MG63 (cell line): Measurements from ENCODE around the gene RPA3. TPM values are rescaled to one million over a fixed set of nuclear protein-coding genes. Genes with fewer than 3 reads are reported as not detected.

Experiments
- DNase-seq: peaks from one replicate; pipeline ENCODE4 v3.0.0-alpha.2; 2020
- H3K27me3 ChIP-seq: fragments of 250-450 bp; sonication (Bioruptor Pico); 2 replicates; pipeline ENCODE4 v1.5.1; 2020; ENCODE audit warnings: mild to moderate bottlenecking, moderate library complexity
- H3K36me3 ChIP-seq: fragments of 250-450 bp; sonication (Bioruptor Pico); 2 replicates; pipeline ENCODE4 v1.5.1; 2020; ENCODE audit warnings: mild to moderate bottlenecking, moderate library complexity
- H3K4me3 ChIP-seq: fragments of 250-450 bp; sonication (Bioruptor Pico); 2 replicates; pipeline ENCODE4 v1.5.1; 2020; ENCODE audit warnings: mild to moderate bottlenecking, moderate library complexity
- H3K9me3 ChIP-seq: fragments of 250-450 bp; sonication (Bioruptor Pico); 2 replicates; pipeline ENCODE4 v1.5.1; 2020; ENCODE audit warnings: mild to moderate bottlenecking, moderate library complexity
- total RNA-seq: library from RNA; depleted of rRNA; stranded (reverse); fragments of >200 nt; shearing (Covaris generic); gene quantifications from 2 replicates; pipeline ENCODE4 v1.2.3, GENCODE V29; 2014; ENCODE audit warnings: low replicate concordance; rRNA removed

RPA3 gene
- total RNA-seq = 55.7 and 81.5 TPM in 2 replicates

GRCh38 chr7:7718492-7718891 is at the start of gene RPA3:
RPA3 (minus strand) TSS chr7:7718607; CDS start chr7:7640418, 78,189 bp downstream.
- Histone ChIP-seq H3K27me3 (no peaks in the 10 kb centered on the region), H3K4me3 (no peak within 1 kb of the TSS), H3K36me3 (no peaks in the 10 kb centered on the region), H3K9me3 (no peaks in the 10 kb centered on the region)
- DNase-seq = no peak

- H3K4me3 ChIP-seq = no peak overlapping the region
- H3K27me3 ChIP-seq = no peaks in the 10 kb centered on the region
- H3K36me3 ChIP-seq = no peaks in the 10 kb centered on the region
- no peaks in the 10 kb centered on the region for H3K9me3 ChIP-seq
- no peak for DNase-seq
Observed at GRCh38 chr7:7766671-7767070, 48.3 kb upstream of the RPA3 start.

GRCh38 chr7:7765422-7765821 is 47.0 kb upstream of the RPA3 start:
- Histone ChIP-seq H3K9me3 (no peaks in the 10 kb centered on the region), H3K36me3 (no peaks in the 10 kb centered on the region), H3K27me3 (no peaks in the 10 kb centered on the region), H3K4me3 (no peak overlapping the region)
- peak; percentile 37 for DNase-seq

GRCh38 chr7:7764520-7765396 is 46.4 kb upstream of the RPA3 start:
- DNase-seq = no peak
- H3K36me3 ChIP-seq = no peaks in the 10 kb centered on the region
- H3K27me3 ChIP-seq = no peaks in the 10 kb centered on the region
- no peak overlapping the region for H3K4me3 ChIP-seq
- no peaks in the 10 kb centered on the region for H3K9me3 ChIP-seq

GRCh38 chr7:7761974-7762779 is 43.8 kb upstream of the RPA3 start:
- no peaks in the 10 kb centered on the region for H3K27me3 ChIP-seq
- H3K9me3 ChIP-seq = no peaks in the 10 kb centered on the region
- no peaks in the 10 kb centered on the region for H3K36me3 ChIP-seq
- peak overlapping the region; percentile 43 for H3K4me3 ChIP-seq
- peak; percentile 32 for DNase-seq

- Histone ChIP-seq H3K9me3 (no peaks in the 10 kb centered on the region), H3K36me3 (no peaks in the 10 kb centered on the region), H3K4me3 (peak overlapping the region; percentile 43), H3K27me3 (no peaks in the 10 kb centered on the region)
- no peak for DNase-seq
Observed at GRCh38 chr7:7761340-7761973, 43.0 kb upstream of the RPA3 start.

- Histone ChIP-seq H3K4me3 (no peak overlapping the region), H3K27me3 (no peaks in the 10 kb centered on the region), H3K36me3 (no peaks in the 10 kb centered on the region), H3K9me3 (no peaks in the 10 kb centered on the region)
- no peak for DNase-seq
Observed at GRCh38 chr7:7757576-7757975, 39.2 kb upstream of the RPA3 start.

GRCh38 chr7:7756577-7756976 is 38.2 kb upstream of the RPA3 start:
- H3K36me3 ChIP-seq = no peaks in the 10 kb centered on the region

GRCh38 chr7:7751243-7752092 is 33.1 kb upstream of the RPA3 start:
- DNase-seq = no peak
- Histone ChIP-seq H3K9me3 (no peaks in the 10 kb centered on the region), H3K4me3 (no peak overlapping the region), H3K36me3 (no peaks in the 10 kb centered on the region), H3K27me3 (no peaks in the 10 kb centered on the region)

More at GRCh38 chr7:7756577-7756976, 38.2 kb upstream of the RPA3 start:
- DNase-seq = no peak
- no peaks in the 10 kb centered on the region for H3K9me3 ChIP-seq
- no peaks in the 10 kb centered on the region for H3K27me3 ChIP-seq
- H3K4me3 ChIP-seq = no peak overlapping the region

- Histone ChIP-seq H3K27me3 (no peaks in the 10 kb centered on the region), H3K4me3 (no peak overlapping the region), H3K9me3 (no peaks in the 10 kb centered on the region), H3K36me3 (no peaks in the 10 kb centered on the region)
- no peak for DNase-seq
Observed at GRCh38 chr7:7750571-7751242, 32.3 kb upstream of the RPA3 start.

GRCh38 chr7:7746458-7746857 is 28.1 kb upstream of the RPA3 start:
- DNase-seq = no peak
- H3K9me3 ChIP-seq = no peaks in the 10 kb centered on the region

GRCh38 chr7:7745966-7746365 is 27.6 kb upstream of the RPA3 start:
- no peak for DNase-seq
- H3K27me3 ChIP-seq = no peaks in the 10 kb centered on the region
- no peak overlapping the region for H3K4me3 ChIP-seq
- no peaks in the 10 kb centered on the region for H3K36me3 ChIP-seq
- H3K9me3 ChIP-seq = no peaks in the 10 kb centered on the region

More at GRCh38 chr7:7746458-7746857, 28.1 kb upstream of the RPA3 start:
- H3K36me3 ChIP-seq = no peaks in the 10 kb centered on the region
- H3K4me3 ChIP-seq = no peak overlapping the region
- no peaks in the 10 kb centered on the region for H3K27me3 ChIP-seq

GRCh38 chr7:7745258-7745657 is 26.9 kb upstream of the RPA3 start:
- no peak for DNase-seq
- Histone ChIP-seq H3K9me3 (no peaks in the 10 kb centered on the region), H3K36me3 (no peaks in the 10 kb centered on the region), H3K4me3 (no peak overlapping the region), H3K27me3 (no peaks in the 10 kb centered on the region)

GRCh38 chr7:7742223-7742622 is 23.8 kb upstream of the RPA3 start:
- Histone ChIP-seq H3K36me3 (no peaks in the 10 kb centered on the region), H3K9me3 (no peaks in the 10 kb centered on the region), H3K27me3 (no peaks in the 10 kb centered on the region), H3K4me3 (no peak overlapping the region)
- DNase-seq = no peak

- no peaks in the 10 kb centered on the region for H3K36me3 ChIP-seq
- H3K27me3 ChIP-seq = no peaks in the 10 kb centered on the region
Observed at GRCh38 chr7:7740037-7740355, 21.6 kb upstream of the RPA3 start.

More at GRCh38 chr7:7740037-7740355, 21.6 kb upstream of the RPA3 start:
- H3K4me3 ChIP-seq = no peak overlapping the region
- DNase-seq = no peak
- no peaks in the 10 kb centered on the region for H3K9me3 ChIP-seq
